Stimulated activated CD8-positive, alpha-beta memory T cell treated with anti-CD3 and anti-CD28 coated beads, Interleukin-15, amount 100 ng/mL, for 48 hours (primary cell): ENCODE measurements around the gene KRT72.

ENCODE experiments used
- DNase-seq, 2 donors: peaks; one replicate each; pipeline ENCODE4 v3.0.0-alpha.2; 2020; ENCODE audit warnings: low read depth in 2 of 2

Gene KRT72

DNA sequence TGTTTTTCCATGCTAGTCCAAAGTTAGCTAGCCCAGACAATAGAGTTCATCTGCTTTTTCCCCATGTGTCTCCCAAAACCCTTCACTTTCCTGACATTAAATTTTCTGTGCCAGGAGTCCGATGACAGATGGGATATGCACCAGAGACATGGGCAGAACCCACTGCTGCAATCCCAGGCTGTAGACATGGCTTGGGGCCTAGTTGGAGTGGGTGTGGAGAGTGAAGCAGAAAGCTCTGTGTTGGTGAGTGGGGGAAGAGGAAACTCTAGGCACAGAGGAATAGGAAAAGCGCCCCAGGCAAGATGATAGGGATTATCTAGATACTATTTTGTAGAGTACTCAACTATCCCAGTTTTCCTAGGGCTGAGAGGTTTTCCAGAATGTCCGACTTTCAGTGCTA lies 22.8 kb downstream of the KRT72 start:
- DNase-seq = no peak

DNA sequence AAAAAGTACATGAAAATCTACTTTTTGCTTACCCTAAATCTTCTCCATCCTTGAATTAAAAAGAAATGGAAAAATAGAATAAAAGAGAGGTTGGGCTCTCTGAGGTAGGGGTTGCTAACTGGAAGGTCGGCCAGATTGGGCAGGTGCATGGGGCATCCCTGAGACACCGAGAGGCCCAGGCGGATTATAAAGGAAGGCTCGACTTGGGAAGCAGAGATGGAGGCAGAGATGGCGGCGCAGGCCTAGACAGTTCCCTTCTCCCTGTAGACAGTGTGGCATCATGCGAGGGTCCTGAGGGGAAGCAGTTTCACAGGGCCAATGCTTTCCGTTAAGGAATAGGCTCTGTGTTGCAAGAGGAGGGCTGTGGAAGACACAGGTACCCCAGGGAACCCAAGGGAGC lies 23.9 kb downstream of the KRT72 start:
- DNase-seq = no peak

DNA sequence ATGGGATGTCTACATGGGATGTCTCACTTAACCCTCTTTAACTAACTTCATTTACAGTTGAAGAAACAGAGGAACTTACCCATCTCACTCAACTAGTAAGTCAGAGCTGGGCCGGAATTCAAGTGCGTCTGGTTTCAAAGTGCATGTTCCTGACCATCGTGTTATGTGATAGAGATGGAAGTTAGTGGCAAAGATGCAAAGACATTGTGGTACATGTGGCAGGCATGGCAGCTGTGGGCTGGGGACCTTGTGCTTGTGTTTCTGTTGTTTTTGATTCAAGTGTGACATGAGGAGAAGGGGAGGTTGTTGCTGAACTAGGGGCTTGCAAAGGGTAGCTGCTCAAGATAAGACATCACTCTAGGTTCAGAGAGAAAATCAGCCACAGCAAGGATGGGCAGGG lies 25.3 kb downstream of the KRT72 start:
- DNase-seq = no peak

DNA sequence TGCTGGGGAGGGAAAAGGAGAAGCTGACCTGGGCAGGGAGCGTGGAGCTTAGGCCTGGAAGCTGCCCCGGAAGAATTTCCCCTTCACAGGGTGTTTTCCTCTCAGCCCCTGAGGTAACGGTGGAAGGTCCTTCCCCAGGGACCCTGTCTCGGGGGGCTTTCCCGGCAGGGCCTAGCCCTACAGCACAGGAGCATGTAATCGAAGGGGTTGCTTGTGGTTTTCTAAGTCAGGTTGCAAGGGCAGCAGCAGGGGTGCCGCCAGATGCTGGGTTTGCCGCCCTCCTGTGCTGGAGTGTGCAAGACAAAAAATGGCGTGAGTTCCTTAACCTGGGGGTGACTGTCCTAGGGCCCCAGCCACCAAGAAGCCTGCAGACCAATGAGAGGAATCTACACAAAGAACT lies 26.0 kb downstream of the KRT72 start:
- DNase-seq = no peak

DNA sequence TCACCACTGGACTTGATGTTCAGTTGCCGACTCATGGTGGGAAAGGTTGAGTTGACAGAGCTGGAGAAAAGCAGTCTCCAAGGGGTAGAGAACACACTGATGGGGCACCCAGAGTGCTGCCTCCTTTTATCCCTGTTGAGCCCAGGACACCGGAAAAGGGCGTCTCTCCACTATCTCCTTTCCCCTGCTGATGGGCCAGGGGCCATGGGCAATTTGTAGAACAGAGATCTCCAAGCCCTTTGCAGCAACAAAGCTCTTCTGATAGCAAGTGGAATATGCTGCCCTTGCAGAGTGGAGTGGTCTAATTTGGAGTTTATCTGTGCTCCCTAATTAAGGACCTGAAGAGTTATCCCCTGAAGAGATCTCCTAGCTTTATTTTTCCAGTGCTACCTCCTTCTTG lies 27.5 kb downstream of the KRT72 start, which contains the start of gene KRT74:
TSS of gene KRT74 (minus strand) at position 101 of the 400 bp plus-strand sequence. CDS start at position 35, 66 bp downstream.
- no peak for DNase-seq

DNA sequence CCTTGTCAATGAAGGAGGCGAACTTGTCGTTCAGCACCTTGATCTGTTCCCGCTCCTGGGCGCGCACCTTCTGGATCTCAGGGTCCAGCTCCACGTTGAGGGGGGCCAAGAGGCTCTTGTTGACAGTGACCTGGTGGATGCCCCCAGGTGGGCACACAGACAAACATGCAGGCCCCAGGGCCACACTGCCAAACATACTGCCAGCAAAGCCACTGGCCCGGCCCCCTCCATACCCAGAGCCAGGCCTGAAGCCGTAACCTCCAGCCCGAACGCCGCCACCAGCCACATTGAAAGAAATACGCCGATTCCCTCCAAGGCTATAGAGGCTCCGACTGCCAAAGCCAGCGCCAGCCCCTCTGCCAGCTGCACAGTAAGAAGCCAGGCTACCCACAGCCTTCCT lies 28.0 kb downstream of the KRT72 start:
- DNase-seq = no peak

DNA sequence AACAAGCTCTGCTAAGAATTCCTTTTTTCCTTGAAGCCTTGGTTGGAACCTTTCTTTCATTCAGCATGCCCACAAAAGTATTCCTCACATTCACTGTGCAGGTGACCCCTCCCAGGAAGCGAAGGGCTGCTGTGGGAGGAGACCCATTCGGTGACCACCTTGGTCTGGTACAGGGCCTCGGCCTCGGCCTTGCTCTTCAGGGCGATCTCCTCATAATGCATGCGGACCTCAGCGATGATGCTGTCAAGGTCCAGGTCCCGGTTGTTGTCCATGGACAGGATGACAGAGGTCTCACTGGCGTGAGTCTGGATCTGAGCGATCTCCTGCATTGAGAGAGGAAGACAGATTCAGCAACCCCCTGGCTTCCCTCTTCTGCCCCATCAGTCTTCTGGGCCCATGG lies 30.8 kb downstream of the KRT72 start:
- DNase-seq = no peak

DNA sequence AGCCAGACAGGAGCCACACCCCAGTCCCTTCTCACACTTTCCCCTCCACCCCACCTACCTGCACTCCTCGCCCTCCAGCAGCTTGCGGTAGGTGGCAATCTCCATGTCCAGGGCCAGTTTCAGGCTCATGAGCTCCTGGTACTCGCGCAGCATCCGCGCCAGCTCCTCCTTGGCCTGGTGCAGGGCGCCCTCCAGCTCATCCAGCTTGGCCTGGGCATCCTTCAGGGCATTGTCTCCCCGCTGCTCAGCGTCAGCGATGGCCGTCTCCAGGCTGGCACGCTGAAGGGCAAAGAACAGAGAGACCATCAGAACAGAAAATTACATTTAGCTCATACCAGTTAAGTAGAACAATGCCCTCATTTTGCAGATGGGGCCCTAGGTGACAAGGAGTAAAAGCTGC lies 33.2 kb downstream of the KRT72 start:
- DNase-seq = no peak

DNA sequence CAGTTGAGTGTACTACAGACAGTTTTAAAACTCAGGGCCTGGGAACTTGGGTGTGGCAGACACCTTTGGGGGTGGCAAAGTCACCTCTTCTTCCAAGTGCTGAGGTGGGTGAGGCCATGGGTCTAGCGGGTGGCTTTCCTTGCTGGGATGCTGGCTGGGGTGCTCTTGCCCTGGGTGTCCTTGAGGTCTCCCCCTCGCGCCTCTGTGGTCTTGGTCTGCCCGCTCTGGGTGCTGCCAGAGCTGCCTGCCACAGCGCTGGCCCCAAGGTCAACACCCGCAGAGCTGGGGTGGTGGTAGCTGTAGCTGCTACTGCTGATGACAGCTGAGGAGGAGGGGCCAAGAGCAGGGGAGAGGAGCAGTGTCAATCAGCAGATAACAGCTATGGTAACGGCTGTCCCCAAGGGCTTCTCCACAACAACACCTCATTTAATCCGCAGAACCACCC lies 34.4 kb downstream of the KRT72 start:
- peak in 1 of 2 donors; percentile 1 for DNase-seq

DNA sequence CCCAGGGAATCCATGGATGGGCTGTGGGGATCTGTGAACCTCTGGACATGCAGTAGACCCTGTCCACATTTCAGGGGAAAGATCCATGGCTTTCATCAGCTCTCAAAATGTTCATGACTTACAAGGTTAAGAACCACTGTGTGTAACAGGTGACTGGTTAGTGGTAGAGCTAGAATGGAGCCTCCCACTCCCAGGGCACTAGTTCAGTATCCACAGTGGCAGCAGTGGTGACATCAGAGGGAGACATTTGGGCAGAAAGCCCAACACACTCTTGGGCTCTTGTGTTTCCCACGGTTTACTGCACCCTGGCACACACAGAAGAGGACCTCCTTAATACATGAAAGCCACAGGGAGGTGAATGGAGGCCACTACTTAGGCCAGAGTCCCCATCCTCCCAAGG lies 36.7 kb downstream of the KRT72 start:
- no peak for DNase-seq

DNA sequence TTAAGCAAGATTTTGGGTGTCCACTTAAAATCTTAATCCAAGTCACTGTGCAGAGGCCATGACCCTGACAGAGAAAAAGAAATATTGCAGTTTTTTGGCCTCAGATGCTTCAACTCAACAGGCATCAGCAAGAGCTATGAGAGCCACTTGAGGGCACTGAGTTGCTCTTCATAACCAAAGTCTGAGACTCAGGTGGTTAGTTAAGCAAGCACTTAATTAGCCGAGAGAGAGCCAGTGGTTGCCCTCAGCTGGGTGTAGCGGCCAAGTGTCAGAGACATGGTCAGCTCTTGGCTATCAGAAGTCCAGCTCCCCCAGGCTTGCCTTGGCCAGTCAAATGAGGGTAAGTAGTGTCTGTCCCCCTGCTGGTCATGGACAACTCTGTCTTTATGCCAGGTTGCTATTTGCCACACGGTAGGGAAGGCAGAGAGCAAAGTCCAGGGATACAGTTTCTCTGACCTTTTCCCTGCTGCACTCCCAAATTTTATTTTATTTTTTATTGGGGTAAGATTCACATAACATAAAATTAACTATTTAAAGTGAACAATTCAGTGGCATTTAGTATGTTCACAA lies 39.3 kb downstream of the KRT72 start:
- no peak for DNase-seq

DNA sequence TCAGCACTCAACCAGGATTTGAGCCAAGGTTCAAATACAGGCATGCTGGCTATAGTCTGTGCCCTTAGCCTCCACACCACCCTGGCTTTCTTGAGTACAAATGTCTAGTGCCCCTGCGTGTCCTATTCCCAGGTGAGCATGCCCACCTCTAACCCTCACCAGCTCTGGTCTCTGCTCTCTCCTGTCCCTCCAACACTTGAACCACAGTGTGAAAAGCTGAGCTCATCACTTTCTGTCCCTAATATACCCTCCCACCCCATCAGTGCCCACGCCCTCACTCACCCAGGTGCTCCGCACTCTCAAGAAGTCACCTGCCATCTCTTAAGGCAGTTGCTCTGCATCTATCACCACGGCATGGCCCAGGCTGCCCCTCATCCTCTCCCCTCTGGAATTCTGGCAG lies 41.3 kb downstream of the KRT72 start:
- no peak for DNase-seq

DNA sequence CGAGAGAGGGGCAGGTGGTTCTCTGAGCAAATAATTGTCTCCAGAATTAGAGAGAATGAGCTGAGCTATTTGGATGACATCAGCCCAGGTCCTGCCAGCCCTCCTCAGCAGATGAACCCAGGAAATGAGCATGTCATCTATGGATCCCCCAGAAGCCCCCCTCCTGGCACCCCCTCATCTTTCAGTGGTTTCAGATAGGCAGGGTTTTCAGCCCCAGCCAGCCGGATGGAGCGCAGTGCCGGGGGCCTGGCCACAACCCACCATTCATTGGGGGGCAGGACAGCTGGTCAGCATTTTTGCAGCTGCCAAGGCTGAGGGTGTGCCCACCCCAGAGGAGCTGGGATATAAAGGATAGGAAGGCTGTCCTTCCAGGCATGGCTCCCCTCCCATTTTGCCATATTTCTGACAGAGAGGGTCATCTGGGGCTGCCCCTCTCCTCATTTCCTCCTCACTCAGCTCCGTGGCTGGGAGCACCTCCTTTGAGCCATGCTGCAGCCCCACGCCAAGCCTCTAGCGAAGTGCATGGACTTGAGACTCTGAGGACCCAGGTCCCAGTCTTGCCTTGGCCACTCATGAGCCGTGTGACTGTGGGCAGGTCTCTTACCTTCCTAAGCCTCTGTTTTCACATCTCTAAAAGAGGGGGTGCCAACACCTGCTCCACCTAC lies 42.4 kb downstream of the KRT72 start:
- no peak for DNase-seq

DNA sequence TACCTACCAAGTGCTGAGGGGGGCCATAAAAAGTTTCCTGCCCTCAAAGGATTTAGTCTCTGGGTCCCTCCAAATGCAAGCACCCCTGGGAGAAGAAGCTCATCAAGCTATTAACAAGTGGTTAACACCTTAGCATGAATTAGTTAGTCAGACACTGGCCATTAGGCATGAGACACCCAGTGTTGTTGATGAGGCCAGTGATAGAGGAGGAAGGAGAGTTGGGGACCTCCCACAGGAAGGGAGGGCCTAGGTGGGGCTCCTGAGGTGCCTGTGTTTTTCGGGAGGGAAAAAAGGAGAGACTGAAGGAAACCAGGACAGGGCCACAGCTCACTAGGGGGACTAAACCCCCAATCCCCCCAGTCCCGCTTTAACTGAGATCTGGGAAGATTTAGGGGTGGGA lies 43.8 kb downstream of the KRT72 start:
- no peak for DNase-seq

DNA sequence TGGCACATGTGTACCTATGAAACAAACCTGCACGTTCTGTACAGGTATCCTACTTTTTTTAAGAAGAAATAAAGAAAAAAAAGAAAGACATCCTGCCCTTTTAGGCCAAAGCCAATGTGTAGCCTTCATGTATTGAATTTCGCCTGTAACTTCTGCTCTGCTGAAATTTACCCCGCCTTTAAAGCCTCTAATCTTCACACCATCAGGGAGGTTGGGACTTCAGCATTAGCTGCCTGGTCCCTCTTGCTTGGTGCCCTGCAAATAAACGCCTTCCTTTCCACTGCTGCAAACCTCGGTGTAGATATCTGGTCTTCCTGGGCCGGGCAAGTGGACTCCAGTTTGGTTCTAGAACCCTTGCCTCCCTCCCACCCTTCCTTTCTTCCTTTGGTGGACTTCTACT lies 45.7 kb downstream of the KRT72 start:
- no peak for DNase-seq

DNA sequence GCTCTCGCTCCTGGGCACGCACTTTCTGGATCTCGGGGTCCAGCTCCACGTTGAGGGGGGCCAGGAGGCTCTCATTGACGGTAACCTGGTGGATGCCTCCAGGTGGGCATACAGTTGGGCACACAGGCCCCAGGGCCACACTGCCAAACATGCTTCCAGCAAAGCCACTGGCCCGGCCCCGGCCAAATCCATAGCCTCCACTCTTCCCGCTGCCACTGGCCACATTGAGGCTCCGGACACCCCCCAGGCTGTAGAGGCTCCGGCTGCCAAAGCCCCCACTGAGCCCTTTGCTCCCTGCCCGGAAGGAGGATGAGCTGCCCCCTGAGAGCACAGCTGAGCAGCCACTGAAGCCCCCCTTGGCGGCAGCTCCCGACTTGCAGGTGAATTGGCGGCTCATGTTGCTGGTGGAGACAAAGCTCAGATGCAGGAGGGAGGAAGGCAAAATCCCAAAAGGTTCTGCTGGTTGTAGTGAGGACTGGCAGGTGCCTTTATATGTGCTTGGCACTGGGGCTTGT lies 48.5 kb downstream of the KRT72 start, which contains the start of gene KRT71:
TSS of gene KRT71 (minus strand) at position 465 of the 515 bp plus-strand sequence. CDS start at position 397, 68 bp downstream.
- no peak for DNase-seq

DNA sequence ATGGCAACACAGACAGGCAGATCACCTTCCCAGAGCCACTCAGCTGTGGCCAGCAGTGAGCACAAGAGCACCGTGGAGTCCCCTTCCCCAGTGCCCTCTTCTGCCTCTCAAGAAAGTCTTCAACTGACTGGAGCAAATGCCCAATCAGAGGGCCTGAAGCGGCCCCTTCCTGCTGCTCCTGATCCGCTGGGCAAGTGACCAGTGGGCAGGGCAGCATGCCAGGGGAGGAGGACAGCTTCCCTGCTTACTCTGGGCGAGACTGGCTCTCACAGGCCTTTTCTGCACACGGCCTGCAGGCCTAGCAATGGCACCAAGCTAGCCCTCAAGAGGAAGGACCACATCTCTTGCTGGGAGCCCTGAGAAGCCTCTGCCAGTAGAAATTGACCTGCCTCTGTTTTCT lies 49.2 kb downstream of the KRT72 start:
- no peak for DNase-seq

DNA sequence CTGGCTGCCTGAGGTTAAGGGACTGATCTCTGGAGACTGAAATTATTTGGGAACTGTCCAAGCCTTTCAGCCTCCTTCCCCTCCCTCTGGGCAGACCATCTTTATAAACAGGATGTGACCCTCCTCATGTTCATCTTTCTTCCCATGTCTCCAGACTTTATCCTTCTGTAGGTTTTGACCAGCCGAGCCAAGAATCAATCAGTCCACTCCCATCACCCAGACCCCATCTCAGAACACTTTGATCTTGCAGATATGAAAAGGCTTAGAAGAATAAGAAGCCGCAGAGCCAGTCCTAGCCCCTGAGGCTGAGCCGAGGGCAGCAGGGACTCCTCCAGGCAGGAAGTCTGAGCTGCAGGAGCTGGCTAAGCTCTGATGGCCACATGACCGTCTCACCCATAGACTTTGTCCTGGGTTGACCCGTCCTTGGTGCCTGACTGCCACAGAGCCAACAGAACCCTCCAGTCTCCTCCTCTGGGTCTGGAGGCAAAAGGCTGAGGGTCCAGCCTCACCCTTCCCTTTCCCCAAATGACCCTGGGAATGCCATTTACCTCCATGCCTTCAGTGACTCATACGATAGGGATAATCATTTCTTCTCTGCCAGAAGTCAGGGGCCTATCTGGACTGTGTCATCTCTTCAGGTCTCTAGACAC lies 49.9 kb downstream of the KRT72 start:
- DNase-seq = no peak

DNA sequence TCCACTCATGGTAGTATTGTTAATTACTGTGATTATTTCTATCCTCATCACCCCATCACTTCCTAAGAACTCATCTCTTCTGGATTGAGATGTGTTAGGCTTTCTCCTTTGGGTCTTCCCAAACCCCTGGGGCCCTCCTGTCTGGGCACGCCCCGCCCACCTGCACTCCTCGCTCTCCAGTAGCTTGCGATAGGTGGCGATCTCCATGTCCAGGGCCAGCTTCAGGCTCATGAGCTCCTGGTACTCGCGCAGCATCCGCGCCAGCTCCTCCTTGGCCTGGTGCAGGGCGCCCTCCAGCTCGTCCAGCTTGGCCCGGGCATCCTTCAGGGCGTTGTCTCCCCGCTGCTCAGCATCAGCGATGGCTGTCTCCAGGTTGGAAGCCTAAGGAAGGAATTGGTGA lies 55.1 kb downstream of the KRT72 start:
- DNase-seq = no peak

DNA sequence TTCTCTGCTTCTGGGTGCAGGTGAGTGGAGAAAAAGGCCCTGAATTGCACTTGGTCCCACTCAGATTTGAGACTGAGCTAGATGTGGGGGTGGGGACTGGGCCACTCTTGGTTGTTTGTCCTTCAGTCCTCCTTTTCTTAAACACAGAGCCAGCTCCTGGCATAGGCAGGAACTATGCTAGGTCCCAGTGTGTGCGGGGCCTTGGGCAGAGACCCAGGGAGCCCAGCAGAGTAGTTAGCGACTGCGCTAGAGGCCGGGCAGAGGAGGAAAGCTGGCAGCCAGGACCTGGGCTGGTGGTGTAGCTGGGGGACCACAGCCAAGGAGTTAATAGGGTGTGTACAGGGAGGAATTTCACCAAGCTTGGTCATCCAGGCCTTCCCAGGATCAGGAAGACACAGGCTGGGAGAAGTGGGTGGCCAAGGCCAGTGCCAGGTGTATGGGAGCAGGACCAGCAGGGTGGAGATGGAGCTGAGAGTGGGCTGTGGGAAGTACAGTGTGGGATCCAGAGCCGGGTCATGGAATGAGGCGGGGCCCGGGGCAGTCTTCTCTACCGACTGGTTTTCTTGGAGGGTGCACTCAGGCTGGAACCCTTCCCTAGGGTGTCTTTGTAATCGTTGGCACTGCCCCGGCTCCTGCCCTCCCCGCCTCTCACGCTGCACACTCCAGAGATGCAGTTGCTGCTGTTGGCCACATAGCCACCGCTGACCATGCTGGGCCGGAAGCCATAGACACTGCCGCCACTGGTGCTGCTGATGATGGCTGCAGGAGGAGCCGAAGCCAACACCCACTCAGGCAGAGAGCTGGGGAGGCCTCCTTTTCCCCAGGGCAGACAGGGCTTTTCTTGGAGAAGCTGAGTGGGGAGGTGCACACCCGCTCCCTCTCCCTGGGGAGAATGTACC lies 57.0 kb downstream of the KRT72 start:
- DNase-seq = no peak

DNA sequence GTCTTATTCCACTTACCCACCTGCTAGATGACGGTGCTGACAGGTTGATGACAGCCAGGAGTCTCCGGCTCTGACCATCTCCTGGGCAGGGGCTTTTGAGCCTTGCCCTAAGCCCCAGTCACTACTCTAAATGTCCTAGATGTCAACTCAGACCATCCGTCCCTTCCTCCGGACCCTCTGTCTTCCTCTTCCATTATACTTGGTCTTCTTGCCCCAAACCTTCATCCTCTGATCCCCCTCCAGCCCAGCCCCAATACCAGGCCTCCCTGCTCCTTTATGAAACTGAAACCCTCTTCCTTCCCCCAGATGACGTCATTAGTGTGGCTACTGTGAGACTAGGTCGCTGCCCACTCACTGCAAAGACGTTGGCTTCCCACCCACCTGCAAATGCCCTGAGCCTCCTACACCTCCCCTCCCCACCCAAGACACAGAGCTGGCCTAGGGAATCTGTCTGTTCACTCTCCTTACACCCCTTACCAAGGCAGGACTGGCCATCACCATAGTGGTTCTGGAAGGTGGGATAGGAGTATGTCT lies 58.4 kb downstream of the KRT72 start:
- no peak for DNase-seq

DNA sequence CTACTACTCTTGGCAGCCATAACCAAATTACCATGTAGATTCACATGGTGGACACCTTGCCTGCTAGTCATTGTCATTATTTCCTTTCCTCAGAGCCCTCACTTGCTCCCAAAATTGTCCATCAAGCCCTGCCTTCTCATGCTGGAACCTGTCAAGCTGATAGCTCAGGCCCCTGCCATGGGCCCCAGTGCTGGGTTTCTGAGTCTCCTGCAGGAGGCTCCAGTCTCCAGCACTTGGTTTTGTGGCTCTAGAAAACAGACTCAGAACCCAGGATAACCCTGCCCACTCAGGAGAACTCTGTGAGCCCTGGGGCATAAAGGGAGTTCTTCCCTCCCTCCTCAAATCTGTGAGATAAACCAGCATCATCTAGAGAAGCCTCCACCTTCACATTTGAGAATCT lies 59.1 kb downstream of the KRT72 start:
- DNase-seq = no peak
